ENCODE data around the gene PPT1.
A peak's percentile ranks its signal among the peaks of the same experiment; 100 is the strongest.

PPT1 gene

DNA sequence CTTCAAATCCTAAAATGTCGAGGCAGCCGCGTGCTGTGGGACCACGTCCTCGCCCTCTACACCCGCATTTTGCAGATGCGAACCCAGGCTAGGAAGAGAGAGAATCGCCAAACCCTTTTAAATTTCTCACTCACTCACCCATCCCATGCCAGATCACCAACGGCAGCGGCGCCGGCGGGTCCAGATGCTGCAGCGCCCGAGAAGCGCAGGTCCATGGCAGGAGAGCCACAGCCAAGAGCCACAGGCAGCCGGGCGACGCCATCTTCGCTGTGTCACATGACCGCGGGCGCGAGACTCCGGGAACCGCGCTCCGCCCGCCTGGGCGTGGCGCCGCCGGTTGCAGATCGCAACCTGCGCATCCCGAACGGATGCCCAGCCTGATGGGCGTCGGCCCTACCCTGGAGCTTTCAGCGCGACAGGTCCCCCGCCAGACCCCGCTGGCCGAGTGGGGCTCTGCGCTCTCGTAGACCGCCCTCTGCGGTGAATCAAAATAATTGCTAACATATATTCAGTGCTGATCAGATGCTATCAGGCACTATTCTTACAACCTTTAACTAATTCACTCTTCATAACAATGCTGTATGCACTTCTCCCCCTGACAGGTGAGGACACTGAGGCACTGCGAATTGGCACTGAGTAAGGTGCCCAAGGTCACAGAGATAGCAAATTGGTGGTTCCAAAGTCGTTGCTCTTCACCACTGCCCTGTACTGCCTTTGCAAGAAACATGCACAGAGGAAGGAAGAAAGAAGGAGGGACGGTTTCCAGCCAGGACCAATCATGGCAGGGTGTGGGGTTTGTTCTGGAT is at the start of gene PPT1:
TSS of gene PPT1 (minus strand) at position 276 of the 806 bp plus-strand sequence. CDS start at position 262, 14 bp downstream.
- ATAC-seq (peak; percentile 90), DNase-seq (peak; percentile 84)

DNA sequence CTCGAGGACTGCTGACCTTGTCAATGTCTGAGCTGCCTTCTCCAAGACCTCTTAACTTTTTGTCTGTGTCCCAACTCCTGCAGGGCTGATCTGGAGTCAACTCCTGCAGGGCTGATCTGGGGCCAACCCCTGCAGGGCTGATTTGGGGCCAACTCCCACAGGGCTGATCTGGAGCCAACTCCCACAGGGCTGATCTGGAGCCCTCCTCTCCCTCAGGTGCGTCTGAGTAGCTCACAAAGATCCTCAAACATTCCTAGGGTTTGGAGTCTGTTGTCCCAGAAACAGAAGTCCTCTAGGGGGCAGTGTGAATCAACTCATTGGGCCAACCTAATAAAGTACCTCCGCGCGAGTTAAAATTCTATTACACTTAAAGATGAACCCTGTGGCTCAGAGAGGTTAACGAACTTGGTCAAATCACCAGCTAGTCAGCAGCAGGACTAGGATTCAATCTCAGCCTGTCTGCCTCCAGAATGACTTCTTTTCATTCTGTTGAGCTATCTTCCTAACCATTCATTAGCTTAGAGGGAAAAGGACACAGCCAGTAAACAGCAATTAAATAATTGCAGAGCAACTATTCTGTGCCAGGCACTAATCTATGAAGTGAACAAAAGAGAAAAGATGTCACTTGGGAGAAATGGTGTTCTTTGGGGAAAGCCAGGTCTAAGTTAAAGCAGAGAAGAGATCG is 47.0 kb upstream of the PPT1 start:
- DNase-seq (peak; percentile 65), ATAC-seq (peak; percentile 76)

DNA sequence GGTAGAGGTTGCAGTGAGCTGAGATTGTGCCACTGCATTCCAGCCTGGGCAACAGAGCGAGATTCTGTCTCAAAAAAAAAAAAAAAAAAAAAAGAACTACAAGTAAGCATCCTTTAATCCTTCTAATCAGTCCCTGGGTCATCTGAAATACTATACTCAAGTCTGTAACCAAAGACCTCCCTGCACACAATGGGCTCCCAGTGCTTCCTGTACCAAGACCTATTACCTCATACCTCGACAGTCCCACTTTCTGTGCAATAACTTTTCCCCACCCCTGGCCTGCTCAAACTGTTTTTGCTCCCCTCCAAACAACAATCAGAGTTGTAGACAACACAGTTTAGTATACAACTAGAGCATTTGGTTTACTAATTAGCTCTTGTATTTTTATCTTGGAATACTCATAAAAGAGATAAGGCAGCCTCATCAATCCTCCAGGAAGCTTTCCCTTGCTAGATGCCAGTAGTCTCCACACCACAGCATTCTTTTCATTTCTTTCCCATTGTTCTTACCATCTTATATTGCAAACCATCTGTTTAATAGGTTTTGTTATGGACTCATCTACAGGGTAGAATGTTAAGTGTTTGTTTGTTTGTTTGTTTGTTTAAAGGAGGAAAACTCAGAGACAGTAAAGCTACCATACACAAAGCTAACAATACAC is 45.0 kb upstream of the PPT1 start:
- DNase-seq, result no peak
- ATAC-seq, result no peak

DNA sequence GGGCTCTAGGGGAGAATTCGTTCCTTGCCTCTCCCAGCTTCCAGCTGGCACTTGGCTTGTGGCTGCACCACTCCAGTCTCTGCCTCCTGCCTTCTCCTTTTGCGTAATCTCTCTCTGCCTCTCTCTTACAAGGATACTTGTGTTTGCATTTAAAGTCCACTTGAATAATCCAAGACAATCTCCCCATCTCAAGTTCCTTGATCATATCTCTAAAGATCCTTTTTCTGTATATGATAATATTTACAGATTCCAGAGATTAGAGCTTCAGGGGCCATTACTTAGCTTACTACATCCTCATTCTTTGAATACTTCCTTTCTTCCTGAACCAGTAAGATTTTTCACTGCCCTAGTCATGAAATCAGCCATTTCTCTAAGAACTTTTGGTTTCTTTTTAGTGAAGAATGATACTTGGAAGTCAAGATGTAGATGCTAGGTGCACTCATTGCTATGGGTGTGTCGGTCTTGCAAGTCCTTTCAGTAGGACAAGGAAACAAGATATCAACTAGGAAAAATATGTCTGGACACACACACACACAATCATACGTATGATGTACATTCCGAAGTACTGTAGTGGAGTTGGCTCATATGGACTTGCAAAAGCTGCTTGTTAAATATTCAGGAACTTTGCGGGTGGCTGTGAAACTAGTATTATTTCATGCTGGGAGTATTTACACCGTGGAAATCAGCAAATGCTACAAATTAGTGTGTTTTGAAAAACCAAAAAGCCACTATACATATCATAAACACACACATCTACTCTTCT is 43.3 kb upstream of the PPT1 start:
- DNase-seq (no peak), ATAC-seq (no peak)

DNA sequence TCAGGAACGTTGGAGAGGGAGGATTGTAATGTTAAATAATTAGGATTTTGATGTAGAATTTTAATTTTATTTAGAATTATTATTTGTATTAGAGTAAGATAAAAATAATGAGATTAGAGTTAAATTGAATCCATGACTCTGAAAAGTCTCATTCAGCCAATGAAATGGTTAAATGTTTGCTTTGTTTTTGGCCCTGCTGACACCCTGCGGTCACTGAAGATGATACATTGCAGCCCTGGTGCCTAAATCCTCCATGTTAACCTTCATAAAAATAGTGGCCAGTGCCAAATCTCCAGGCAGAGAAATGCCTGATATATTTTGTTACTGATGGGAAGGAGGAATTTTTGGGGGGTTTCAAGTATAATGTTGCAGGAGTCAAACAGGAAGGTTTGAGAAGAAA is 36.8 kb upstream of the PPT1 start:
- no peak for DNase-seq
- no peak for ATAC-seq

DNA sequence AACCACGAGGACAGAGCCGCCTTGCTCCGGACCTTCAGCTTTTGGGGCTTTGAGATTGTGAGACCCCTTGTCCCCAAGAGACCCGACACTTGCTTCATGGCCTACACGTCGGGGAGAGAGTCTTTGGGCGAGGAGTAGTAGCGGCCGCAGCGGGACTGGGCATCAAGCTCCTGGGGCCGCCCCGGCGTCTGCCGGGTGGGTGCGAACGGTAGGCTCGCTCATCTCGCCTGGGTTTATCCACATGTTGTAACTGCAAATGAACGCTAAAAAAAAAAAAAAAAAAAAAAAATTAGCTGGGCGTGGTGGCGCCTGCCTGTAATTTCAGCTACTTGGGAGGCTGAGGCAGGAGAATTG is 36.2 kb upstream of the PPT1 start:
- ATAC-seq, result no peak
- no peak for DNase-seq

DNA sequence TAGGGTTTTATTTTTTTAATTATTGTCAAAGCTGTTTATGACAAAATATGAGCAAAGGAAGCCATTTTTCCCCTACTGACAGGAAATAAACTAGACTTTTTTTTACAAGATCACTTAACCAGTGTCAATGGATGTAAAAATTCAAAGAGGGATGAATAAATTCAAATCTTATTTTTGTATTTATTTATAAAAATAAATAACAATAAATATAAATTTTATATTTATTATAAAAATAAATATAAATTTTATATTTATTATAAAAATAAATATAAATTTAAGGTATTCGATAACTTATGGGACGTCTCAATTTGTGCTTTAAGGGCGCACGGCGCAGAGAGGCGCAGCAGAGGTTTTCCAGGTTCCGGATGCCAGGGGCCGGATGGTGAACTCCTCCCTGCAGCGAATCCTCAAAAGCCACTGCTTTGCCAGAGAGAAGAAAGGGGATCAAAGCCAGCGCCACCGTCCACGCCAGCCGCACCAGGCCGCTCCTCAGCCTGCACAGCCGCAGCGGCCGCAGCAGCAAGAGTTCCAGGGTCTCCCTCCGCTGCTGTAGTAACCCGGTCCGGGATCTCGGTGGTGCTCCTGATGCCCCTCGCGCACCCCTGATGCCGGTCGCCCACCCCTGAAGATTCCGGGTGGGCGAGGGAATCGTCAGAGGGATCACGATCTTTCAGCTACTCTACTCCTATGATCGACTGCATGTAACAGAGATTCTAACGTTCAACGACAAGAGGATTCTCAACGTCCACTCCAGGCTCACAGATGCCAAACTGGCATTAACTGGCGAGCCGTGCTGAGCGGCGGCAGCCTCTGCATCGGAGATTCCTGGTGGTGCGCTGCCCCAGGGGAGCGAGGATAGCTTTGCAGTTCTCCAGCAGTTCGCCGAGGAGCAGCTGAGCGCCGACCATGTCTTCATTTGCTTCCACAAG is 35.6 kb upstream of the PPT1 start:
- DNase-seq, result no peak
- ATAC-seq, result no peak

DNA sequence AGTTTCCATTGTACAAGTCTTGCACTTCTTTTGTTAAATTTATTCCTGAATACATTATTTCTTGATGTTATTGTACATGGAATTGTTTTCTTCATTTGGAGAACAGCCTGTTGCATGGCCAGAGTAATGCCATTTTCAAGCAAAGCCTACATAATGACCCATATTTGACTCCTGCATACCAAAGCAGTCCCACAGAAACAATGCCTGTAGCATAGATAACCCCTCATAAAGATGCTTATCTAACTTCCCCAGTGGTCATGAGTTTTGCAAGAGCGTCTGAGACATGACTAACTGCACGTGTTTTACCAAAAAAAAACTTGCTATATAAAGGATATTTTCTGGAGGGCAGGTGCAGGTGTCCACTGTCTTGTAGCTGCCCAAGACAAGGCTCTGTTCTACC is 33.8 kb upstream of the PPT1 start:
- no peak for ATAC-seq

DNA sequence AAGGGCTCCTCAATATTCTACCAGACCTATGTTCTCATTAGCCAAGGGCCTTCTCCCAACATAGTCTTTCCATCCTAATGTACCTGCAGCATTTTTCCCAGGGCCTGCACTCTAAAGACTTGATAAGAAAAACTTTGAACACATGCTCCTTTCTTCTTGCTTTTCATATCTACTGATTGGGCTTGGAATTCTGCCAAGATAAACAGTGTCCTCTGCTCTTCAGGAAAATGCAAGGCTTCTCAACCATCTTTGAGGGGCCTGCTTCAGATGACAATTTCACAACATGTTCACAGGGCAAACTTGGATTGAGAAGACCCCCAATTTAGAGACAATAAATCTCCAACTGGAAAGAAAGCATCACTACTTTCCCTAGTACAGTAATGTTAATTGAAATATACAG is 25.8 kb upstream of the PPT1 start:
- DNase-seq, result no peak
- ATAC-seq, result no peak

More for the DNA sequence above, 33.8 kb upstream of the PPT1 start:
- DNase-seq, result no peak

DNA sequence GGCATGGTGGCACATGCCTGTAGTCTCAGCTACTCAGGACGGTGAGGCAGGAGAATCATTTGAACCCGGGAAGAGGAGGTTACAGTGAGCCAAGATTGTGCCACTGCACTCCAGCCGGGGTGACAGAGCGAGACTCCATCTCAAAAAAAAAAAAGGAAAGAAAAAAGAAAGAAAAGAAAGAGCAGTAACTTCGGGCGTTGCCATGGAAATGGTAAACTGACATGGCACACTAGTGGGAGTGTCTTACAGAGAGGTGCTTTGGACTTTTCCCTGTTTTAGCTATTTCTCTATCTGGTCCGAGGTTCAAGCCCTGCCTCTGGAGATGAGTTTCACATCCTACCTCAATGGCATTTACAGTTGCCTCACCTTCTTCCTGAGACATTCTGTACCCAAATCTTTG is 23.1 kb upstream of the PPT1 start:
- ATAC-seq (no peak), DNase-seq (no peak)

DNA sequence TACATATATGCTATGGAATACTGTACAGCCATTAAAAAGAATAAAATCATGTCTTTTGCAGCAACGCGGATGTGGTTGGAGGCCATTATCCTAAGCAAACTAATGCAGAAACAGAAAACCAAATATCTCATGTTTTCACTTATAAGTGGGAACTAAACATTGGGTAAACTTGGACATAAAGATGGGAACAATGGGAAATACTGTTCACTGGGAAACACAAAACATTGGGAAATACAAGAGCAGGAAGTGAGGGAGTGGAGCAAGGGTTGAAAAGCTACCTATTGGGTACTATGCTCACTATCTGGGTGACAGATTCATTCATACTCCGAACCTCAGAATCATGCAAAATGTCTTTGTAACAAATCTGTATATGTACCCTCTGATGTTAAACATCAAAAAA is 17.3 kb upstream of the PPT1 start:
- DNase-seq (no peak), ATAC-seq (no peak)

DNA sequence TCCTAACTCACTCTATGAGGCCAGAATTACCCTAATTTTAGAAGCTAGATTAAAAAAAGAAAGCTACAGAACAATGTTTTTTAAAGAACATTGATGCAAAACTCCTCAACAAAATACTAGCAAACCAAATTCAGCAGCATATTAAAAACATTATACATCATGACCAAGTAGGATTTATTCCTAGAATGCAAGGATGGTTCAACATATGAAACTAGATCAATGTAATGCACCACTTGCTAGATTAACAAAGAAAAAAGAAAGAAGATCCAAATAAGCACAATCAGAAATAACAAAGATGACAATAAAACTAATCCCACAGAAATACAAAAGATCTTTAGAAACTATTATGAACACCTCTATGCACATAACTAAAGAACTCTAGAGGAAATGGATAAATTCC is 13.3 kb upstream of the PPT1 start:
- ATAC-seq, result no peak

DNA sequence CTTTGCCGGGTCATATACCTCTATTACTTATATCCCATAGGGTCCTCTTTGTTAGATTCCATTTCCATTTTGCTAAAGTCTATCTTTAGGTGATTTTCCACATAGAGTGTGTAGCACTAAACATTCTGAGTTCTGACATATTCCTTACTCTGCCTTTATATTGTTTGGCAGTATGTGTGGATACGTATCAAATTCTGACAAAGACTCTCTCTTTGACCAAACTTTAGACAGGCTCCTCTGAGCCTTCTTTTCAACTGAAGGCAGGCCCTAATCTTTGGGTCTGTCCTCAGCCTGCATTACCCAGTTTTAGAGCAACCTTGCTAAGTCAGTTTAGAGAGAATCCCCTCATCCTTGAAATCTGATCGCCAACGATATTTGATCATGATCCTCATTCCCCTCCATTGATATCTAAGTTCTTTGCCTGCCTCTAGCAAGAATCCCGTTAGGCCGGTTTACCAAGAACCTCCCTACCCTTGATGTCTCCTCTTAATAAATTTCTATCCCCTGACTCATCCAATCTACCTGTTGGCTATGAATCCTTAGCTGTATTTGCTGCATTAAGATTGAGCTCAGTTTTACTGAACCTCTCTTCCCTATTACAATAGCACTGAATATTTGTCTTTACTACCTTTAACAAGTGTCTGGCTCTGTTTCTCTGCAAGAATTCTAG is 10.4 kb upstream of the PPT1 start:
- no peak for DNase-seq
- ATAC-seq, result no peak

More for the DNA sequence above, 13.3 kb upstream of the PPT1 start:
- DNase-seq, result no peak

DNA sequence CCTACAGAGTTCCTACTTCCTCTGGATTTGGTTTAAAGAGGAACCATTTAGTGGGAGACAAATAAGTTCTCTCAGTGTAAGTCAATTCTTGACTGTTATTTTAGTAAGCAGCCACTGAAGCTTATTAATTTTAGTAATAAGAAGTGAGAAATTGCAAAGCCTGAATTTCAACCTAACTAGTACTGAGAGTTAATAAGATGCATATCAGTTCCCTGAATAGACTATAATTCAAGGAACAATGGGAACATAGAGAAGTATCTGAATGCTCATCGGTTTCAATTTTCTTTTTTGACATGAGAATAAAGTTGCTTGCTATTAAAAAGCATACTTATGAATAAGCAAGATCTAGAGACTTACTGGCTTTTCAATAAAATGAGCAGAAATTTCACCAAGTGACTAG is 8.0 kb upstream of the PPT1 start:
- DNase-seq (no peak), ATAC-seq (no peak)

DNA sequence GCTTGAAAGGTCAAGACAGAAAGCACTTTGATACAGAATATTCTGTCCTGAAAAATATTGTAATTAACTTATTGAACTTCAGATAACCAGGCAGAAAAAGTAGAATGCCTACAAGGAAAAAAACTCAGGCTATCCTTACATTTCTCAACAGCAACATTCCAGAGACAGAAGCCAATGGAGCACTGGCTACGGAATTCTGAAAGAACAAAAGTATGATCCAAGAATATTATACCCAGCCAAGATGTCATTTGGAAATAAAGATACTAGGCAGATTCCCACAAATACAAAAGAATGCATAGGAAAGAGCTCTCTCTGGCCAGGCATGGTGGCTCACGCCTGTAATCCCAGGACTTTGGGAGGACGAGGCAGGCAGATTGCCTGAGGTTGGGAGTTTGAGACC is 5.8 kb upstream of the PPT1 start:
- no peak for ATAC-seq
- no peak for DNase-seq

DNA sequence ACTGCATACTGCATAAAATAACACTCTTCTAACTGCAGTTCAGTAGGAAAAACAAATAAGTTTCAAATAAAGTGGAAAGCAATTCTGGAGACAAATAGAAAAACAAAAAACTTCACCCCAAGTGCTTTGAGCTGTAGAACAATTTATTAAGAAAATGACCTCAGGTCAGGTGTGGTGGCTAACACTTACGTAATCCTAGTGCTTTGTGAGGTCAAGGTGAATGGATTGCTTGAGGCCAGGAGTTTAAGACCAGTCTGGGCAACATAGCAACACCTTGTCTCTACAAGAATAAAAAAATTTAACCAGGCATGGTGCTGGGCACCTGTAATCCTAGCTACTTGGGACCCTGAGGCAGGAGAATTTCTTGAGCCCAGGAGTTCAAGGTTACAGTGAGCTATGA is 5.0 kb upstream of the PPT1 start:
- no peak for ATAC-seq
- DNase-seq, result no peak

DNA sequence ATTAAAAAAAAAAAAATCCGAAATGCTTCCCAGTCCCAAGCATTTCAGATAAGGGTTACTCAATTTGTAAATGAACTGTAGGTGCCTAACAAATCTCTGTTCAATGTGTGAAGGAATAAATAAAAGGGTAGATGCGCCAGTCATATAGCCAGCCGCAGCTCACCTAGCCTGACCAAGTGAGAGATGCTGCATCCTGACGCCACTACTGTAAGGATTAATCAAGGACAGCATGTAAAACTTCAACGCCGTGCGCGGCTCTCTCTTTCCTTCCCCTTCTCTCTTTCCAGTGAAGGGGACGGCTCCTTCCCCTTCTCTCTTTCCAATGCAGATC is 441 bp downstream of the PPT1 start:
- DNase-seq, result no peak
- ATAC-seq, result peak; percentile 30

DNA sequence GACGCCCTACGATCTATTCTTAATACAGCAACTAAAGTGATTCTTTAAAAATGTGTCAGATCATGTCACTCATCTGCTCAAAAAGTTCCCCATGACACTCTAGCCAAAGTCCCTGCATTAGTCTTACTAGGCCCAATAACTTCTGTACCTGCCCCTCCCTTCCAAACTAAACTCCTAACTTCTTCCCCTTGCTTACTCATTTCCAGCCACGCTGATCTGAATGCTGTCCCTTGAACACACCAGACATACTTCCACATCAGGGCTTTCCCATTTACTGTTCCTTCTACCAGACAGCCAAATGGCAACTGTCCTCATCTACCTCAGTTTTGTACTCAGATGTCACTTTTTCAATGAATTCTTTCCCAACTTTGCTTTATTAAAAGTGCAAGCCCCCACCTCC is 1.2 kb downstream of the PPT1 start:
- DNase-seq, result no peak
- ATAC-seq, result no peak

DNA sequence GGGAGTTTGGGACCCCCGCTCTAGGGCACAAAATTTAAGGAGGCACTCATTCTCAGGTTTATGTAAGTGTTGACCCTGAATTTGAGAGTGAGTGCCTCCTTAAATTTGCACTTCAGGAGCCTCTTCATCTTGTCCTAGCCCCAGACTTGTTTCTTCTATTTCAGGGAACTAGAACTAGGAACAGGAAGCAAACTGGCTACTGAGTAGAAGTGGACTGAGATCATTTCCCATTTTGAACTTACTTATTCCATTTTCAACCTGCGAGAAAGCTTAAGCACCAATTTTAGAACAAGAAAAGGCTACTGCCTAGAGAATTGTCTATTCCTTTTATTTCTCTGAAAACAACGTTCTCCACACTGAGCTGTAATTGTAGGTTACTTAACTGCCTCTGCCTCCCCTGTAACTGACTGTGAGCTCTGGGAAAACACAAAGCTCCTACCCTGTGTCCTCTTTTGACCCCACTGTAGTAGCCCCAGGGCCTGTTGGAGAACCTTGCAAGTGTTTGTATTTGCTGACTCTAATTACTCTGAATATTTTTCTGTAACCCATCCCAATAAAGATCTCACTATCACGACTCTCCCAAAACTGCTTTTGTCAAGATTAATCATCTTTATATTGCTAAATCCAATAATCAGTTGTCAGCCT is 2.5 kb downstream of the PPT1 start:
- no peak for DNase-seq

More for the DNA sequence above, 2.5 kb downstream of the PPT1 start:
- no peak for ATAC-seq
